Measurements from ENCODE around the gene ADGRL3.

GRCh38 chr4:61734409-61734808, 534.3 kb downstream of the ADGRL3 start:
- TF ChIP-seq, protein P1, sequence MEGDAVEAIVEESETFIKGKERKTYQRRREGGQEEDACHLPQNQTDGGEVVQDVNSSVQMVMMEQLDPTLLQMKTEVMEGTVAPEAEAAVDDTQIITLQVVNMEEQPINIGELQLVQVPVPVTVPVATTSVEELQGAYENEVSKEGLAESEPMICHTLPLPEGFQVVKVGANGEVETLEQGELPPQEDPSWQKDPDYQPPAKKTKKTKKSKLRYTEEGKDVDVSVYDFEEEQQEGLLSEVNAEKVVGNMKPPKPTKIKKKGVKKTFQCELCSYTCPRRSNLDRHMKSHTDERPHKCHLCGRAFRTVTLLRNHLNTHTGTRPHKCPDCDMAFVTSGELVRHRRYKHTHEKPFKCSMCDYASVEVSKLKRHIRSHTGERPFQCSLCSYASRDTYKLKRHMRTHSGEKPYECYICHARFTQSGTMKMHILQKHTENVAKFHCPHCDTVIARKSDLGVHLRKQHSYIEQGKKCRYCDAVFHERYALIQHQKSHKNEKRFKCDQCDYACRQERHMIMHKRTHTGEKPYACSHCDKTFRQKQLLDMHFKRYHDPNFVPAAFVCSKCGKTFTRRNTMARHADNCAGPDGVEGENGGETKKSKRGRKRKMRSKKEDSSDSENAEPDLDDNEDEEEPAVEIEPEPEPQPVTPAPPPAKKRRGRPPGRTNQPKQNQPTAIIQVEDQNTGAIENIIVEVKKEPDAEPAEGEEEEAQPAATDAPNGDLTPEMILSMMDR (IDR thresholded peaks at IDR 0.05): no peak
- no peak for TF ChIP-seq POLR2A (IDR thresholded peaks at IDR 0.05)

Measured in suprapubic skin (tissue), 3 donors.